ENCODE results near the gene ZCCHC17.
"Not testable (repeated sequence)": the region's sequence is repeated elsewhere in the genome, so short reads cannot be mapped to it uniquely, and the experiment has no call there.

ZCCHC17 gene

DNA sequence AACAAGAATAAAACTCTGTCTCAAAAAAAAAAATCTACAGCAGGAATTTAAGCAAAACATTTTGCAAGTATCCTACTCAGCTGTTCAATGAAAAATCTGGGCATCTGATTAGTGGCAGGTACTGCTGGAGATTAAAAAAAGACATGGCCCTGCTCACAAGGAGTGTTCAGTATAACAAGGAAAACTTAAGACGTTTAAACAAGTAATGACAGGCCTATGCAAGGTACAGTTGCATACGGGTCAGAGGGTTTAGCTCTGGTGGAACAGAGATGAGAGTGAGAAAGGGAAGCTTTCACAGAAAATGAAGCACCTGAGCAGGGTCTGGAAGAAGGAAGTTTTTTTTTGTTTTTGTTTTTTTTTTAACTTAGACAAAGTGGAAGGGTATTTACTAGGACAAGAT is 23.2 kb upstream of the ZCCHC17 start:
- H3K4me3 ChIP-seq (ENCODE audit: low read depth, low read length) = no peak overlapping the region
- H3K9me3 ChIP-seq (ENCODE audit: control insufficient read depth, insufficient read depth, low read length) = no peaks in the 10 kb centered on the region
- H3K36me3 ChIP-seq (ENCODE audit: control insufficient read depth, insufficient read depth, low read length) = peaks cover 35% of the 10 kb centered on the region
- H3K4me1 ChIP-seq (ENCODE audit: control insufficient read depth, insufficient read depth, low read length) = no peaks in the 10 kb centered on the region
- H3K9ac ChIP-seq (ENCODE audit: low read depth, low read length) = no peak overlapping the region
- H3K27me3 ChIP-seq (ENCODE audit: control insufficient read depth, insufficient read depth, low read length) = no peaks in the 10 kb centered on the region

GRCh38 chr1:31282426-31282825 is 14.4 kb upstream of the ZCCHC17 start:
- H3K4me3 ChIP-seq (ENCODE audit: low read depth, low read length); H3K4me1 ChIP-seq (ENCODE audit: control insufficient read depth, insufficient read depth, low read length); H3K9ac ChIP-seq (ENCODE audit: low read depth, low read length); H3K27me3 ChIP-seq (ENCODE audit: control insufficient read depth, insufficient read depth, low read length); H3K9me3 ChIP-seq (ENCODE audit: control insufficient read depth, insufficient read depth, low read length): not testable (repeated sequence)
- H3K36me3 ChIP-seq (ENCODE audit: control insufficient read depth, insufficient read depth, low read length) = peaks cover 27% of the 10 kb centered on the region

- H3K27me3 ChIP-seq (ENCODE audit: control insufficient read depth, insufficient read depth, low read length); H3K9ac ChIP-seq (ENCODE audit: low read depth, low read length); H3K4me3 ChIP-seq (ENCODE audit: low read depth, low read length); H3K9me3 ChIP-seq (ENCODE audit: control insufficient read depth, insufficient read depth, low read length); H3K4me1 ChIP-seq (ENCODE audit: control insufficient read depth, insufficient read depth, low read length): not testable (repeated sequence)
- peaks cover 26% of the 10 kb centered on the region for H3K36me3 ChIP-seq (ENCODE audit: control insufficient read depth, insufficient read depth, low read length)
Observed at GRCh38 chr1:31287791-31288190, 9.0 kb upstream of the ZCCHC17 start.

GRCh38 chr1:31289021-31289420 is 7.8 kb upstream of the ZCCHC17 start:
- no peaks in the 10 kb centered on the region for H3K4me1 ChIP-seq (ENCODE audit: control insufficient read depth, insufficient read depth, low read length)
- no peak overlapping the region for H3K4me3 ChIP-seq (ENCODE audit: low read depth, low read length)
- no peaks in the 10 kb centered on the region for H3K27me3 ChIP-seq (ENCODE audit: control insufficient read depth, insufficient read depth, low read length)
- H3K9me3 ChIP-seq (ENCODE audit: control insufficient read depth, insufficient read depth, low read length) = no peaks in the 10 kb centered on the region
- H3K36me3 ChIP-seq (ENCODE audit: control insufficient read depth, insufficient read depth, low read length) = peaks cover 31% of the 10 kb centered on the region
- no peak overlapping the region for H3K9ac ChIP-seq (ENCODE audit: low read depth, low read length)

DNA sequence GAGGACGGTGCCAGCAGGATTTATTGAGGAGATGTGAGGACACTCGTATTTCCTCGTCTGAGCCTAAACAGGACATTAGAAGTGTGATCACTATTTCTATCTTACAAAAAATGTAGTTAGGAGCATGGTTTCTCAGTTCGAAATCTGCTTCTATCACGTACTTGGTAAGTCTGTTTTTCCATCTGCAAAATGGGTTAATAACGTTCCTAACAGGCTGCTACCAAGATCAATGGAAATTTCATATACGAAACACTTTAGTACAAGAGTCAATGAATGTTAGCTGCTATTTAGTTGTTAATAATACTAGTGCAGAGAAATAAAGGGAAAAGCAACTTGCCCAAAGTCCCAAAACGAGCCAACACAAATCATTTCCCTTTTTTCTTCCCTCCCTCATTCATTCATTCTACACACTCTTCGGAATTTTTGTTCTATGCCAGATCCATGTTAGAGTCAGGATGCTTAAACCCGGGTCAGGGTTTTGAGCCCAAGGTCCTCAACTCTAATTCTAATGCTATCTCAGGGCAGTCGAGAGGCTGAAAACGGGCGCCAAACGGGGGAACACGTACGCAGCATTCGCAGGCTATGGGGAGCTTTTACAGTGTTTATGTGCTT is 852 bp upstream of the ZCCHC17 start:
- Histone ChIP-seq H3K4me3 (ENCODE audit: low read depth, low read length) (peak overlapping the region; percentile 76), H3K36me3 (ENCODE audit: control insufficient read depth, insufficient read depth, low read length) (peaks cover 18% of the 10 kb centered on the region), H3K4me1 (ENCODE audit: control insufficient read depth, insufficient read depth, low read length) (peaks cover 8% of the 10 kb centered on the region), H3K9me3 (ENCODE audit: control insufficient read depth, insufficient read depth, low read length) (no peaks in the 10 kb centered on the region), H3K27me3 (ENCODE audit: control insufficient read depth, insufficient read depth, low read length) (no peaks in the 10 kb centered on the region), H3K9ac (ENCODE audit: low read depth, low read length) (peak overlapping the region; percentile 96)

DNA sequence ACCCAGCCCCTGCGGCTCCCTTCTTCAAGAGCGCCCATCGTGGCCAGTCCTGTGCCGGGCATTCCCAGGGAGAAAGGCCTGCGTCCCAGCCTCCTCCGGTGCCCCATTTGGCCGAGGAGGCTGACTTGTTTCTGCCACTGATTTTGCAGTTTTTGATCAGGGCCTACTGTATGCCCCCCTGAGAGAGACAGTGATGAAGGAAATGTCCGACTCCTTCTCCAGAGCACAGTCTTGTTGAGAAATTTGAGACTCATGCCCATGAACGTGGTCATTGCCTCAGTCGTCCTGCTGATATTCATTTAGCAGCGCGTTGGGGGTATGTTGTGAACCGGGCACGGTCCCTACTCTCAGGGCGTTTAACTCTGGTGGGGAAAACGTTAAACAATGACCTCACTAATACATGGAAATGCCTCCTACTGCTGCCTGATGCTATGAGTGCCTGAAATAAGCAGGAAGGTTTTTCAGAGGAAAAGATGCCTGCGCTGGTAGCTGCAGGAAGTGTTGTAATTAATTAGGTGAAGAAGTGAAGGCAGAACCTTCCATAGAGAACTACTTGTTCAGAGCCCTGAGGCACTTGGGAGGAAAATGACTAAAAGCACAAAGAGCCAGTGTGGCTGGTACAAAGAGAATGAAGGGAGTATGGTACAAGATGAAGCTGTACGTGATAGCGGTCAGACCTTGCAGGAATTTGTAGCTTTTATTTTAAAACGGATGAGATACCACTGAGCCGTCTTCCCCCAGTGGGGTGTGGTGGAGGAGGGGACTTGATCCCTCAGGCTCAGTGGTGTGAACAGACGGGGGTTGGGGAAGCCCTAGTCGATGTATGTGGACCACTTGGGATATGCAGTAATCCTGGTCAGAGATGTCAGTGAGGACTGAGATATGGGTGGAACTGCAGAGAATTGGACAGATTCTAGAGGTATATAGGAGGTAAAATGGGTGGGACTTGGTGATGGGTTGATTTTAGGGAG is 730 bp downstream of the ZCCHC17 start:
- H3K36me3 ChIP-seq (ENCODE audit: control insufficient read depth, insufficient read depth, low read length) = peaks cover 7% of the 10 kb centered on the region
- H3K9ac ChIP-seq (ENCODE audit: low read depth, low read length) = peak overlapping the region; percentile 89
- H3K4me3 ChIP-seq (ENCODE audit: low read depth, low read length) = peak overlapping the region; percentile 89
- no peaks in the 10 kb centered on the region for H3K27me3 ChIP-seq (ENCODE audit: control insufficient read depth, insufficient read depth, low read length)
- H3K9me3 ChIP-seq (ENCODE audit: control insufficient read depth, insufficient read depth, low read length) = no peaks in the 10 kb centered on the region
- peaks cover 8% of the 10 kb centered on the region for H3K4me1 ChIP-seq (ENCODE audit: control insufficient read depth, insufficient read depth, low read length)

- Histone ChIP-seq H3K4me1 (ENCODE audit: control insufficient read depth, insufficient read depth, low read length) (peaks cover 8% of the 10 kb centered on the region), H3K4me3 (ENCODE audit: low read depth, low read length) (no peak overlapping the region), H3K9me3 (ENCODE audit: control insufficient read depth, insufficient read depth, low read length) (no peaks in the 10 kb centered on the region), H3K9ac (ENCODE audit: low read depth, low read length) (no peak overlapping the region), H3K27me3 (ENCODE audit: control insufficient read depth, insufficient read depth, low read length) (no peaks in the 10 kb centered on the region), H3K36me3 (ENCODE audit: control insufficient read depth, insufficient read depth, low read length) (no peaks in the 10 kb centered on the region)
Observed at GRCh38 chr1:31299365-31299764, 2.5 kb downstream of the ZCCHC17 start.

DNA sequence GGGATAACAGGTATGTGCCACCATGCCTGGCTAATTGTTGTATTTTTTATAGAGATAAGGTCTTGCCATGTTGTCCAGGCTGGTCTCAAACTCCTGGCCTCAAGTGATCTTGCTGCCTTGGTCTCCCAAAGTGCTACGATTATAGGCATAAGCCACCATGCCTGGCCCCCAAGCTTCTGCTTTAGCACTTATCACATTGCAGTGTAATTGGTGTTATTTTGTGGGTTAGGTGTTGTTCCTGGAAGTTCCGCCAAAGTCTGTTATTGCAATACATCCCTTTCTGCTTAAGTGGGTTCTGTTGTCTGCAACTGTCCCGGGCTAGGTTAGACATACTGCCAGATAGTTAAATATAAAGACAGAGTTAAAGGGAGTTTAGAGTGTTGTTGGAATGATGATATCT is 3.4 kb downstream of the ZCCHC17 start:
- no peak overlapping the region for H3K9ac ChIP-seq (ENCODE audit: low read depth, low read length)
- H3K9me3 ChIP-seq (ENCODE audit: control insufficient read depth, insufficient read depth, low read length) = no peaks in the 10 kb centered on the region
- no peaks in the 10 kb centered on the region for H3K27me3 ChIP-seq (ENCODE audit: control insufficient read depth, insufficient read depth, low read length)
- H3K36me3 ChIP-seq (ENCODE audit: control insufficient read depth, insufficient read depth, low read length) = no peaks in the 10 kb centered on the region
- peaks cover 8% of the 10 kb centered on the region for H3K4me1 ChIP-seq (ENCODE audit: control insufficient read depth, insufficient read depth, low read length)
- H3K4me3 ChIP-seq (ENCODE audit: low read depth, low read length) = no peak overlapping the region

DNA sequence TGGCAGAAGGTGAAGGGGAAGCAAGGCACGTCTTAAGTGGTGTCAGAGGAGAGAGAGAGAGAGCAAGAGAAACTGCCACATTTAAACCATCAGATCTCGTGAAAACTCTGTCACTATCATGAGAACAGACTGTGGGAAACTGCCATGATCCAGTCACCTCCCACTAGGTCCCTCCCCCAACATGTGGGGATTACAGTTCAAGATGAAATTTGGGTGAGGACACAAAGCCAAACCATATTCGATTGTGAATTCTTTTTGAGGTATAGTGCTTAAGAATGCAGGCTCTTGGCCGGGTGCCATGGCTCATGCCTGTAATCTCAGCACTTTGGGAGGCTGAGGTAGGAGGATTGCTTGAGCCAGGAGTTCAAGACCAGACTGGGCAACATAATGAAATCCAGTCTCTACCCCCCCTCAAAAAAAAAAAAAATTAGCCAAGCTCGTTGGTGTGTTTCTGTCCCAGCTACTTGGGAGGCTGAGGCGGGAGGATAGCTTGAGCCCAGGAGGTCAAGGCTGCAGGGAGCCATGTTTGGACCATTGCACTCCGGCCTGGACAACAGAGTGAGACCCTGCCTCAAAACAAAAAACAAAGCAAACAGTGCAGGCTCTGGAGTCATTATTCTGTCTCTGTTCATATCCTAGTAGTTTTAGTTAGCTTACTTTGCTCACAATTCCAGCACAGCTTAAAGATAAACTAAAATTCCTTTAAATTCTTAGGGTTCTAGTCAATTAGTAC is 6.0 kb downstream of the ZCCHC17 start:
- H3K27me3 ChIP-seq (ENCODE audit: control insufficient read depth, insufficient read depth, low read length) = no peaks in the 10 kb centered on the region
- H3K36me3 ChIP-seq (ENCODE audit: control insufficient read depth, insufficient read depth, low read length) = no peaks in the 10 kb centered on the region
- no peaks in the 10 kb centered on the region for H3K9me3 ChIP-seq (ENCODE audit: control insufficient read depth, insufficient read depth, low read length)
- H3K4me3 ChIP-seq (ENCODE audit: low read depth, low read length) = no peak overlapping the region
- H3K9ac ChIP-seq (ENCODE audit: low read depth, low read length) = no peak overlapping the region
- H3K4me1 ChIP-seq (ENCODE audit: control insufficient read depth, insufficient read depth, low read length) = peaks cover 2% of the 10 kb centered on the region

DNA sequence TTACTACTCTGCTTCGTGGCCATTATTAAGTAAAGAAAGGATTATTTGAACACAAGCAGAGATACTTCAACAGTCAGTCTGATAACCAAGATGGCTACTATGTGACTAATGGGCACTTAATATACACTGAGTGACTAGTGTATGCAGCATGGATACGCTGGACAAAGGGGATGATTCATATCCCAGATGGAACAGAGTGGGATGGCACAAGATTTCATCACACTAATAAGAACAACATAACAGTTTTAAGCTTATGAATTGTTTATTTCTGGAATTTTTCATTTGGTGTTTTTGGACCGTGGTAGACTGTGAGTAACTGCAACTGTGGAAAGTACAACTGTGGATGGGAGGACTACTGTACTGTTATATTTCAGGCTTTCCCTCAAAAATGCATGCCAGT is 9.4 kb downstream of the ZCCHC17 start:
- H3K36me3 ChIP-seq (ENCODE audit: control insufficient read depth, insufficient read depth, low read length) = peaks cover 9% of the 10 kb centered on the region
- no peaks in the 10 kb centered on the region for H3K9me3 ChIP-seq (ENCODE audit: control insufficient read depth, insufficient read depth, low read length)
- no peaks in the 10 kb centered on the region for H3K4me1 ChIP-seq (ENCODE audit: control insufficient read depth, insufficient read depth, low read length)
- no peaks in the 10 kb centered on the region for H3K27me3 ChIP-seq (ENCODE audit: control insufficient read depth, insufficient read depth, low read length)
- H3K9ac ChIP-seq (ENCODE audit: low read depth, low read length) = no peak overlapping the region
- no peak overlapping the region for H3K4me3 ChIP-seq (ENCODE audit: low read depth, low read length)

- peaks cover 9% of the 10 kb centered on the region for H3K36me3 ChIP-seq (ENCODE audit: control insufficient read depth, insufficient read depth, low read length)
- no peak overlapping the region for H3K4me3 ChIP-seq (ENCODE audit: low read depth, low read length)
- H3K9me3 ChIP-seq (ENCODE audit: control insufficient read depth, insufficient read depth, low read length) = no peaks in the 10 kb centered on the region
- H3K9ac ChIP-seq (ENCODE audit: low read depth, low read length) = no peak overlapping the region
- H3K4me1 ChIP-seq (ENCODE audit: control insufficient read depth, insufficient read depth, low read length) = no peaks in the 10 kb centered on the region
- no peaks in the 10 kb centered on the region for H3K27me3 ChIP-seq (ENCODE audit: control insufficient read depth, insufficient read depth, low read length)
Observed at GRCh38 chr1:31308036-31308435, 11.2 kb downstream of the ZCCHC17 start.

Measured in iPS-15b (cell line).